HG03280 (cell line): ENCODE results near the gene ARHGAP27.
A peak's percentile ranks its signal among the peaks of the same experiment; 100 is the strongest.
"Not testable (repeated sequence)": the region's sequence is repeated elsewhere in the genome, so short reads cannot be mapped to it uniquely, and the experiment has no call there.

ENCODE experiments used
- ATAC-seq: cut with Tn5 transposase; IDR thresholded peaks from one replicate; pipeline ENCODE4 v1.9.1; 2021; ENCODE audit warnings: mild to moderate bottlenecking, moderate library complexity; ENCODE audit not compliant: unreplicated experiment

The ARHGAP27 gene

GRCh38 chr17:45447650-45448049 is 15.0 kb upstream of the ARHGAP27 start:
- not testable (repeated sequence) for ATAC-seq

GRCh38 chr17:45446872-45447625 is 14.4 kb upstream of the ARHGAP27 start:
- ATAC-seq, result not testable (repeated sequence)

GRCh38 chr17:45445901-45446743 is 13.5 kb upstream of the ARHGAP27 start:
- ATAC-seq, result not testable (repeated sequence)

- ATAC-seq, result not testable (repeated sequence)
Observed at GRCh38 chr17:45444856-45445820, 12.5 kb upstream of the ARHGAP27 start.

GRCh38 chr17:45444301-45444700 is 11.6 kb upstream of the ARHGAP27 start:
- not testable (repeated sequence) for ATAC-seq

GRCh38 chr17:45443371-45444260 is 10.9 kb upstream of the ARHGAP27 start:
- not testable (repeated sequence) for ATAC-seq

- ATAC-seq, result no peak
Observed at GRCh38 chr17:45441526-45442310, 9.0 kb upstream of the ARHGAP27 start.

GRCh38 chr17:45440839-45441515 is 8.3 kb upstream of the ARHGAP27 start:
- peak; percentile 73 for ATAC-seq

- ATAC-seq, result no peak
Observed at GRCh38 chr17:45440161-45440778, 7.6 kb upstream of the ARHGAP27 start.

- ATAC-seq, result no peak
Observed at GRCh38 chr17:45438931-45439610, 6.4 kb upstream of the ARHGAP27 start.

GRCh38 chr17:45437465-45438283 is 5.0 kb upstream of the ARHGAP27 start:
- no peak for ATAC-seq

- ATAC-seq, result no peak
Observed at GRCh38 chr17:45436625-45437464, 4.2 kb upstream of the ARHGAP27 start.

GRCh38 chr17:45436161-45436560 is 3.5 kb upstream of the ARHGAP27 start:
- ATAC-seq, result no peak

GRCh38 chr17:45435481-45435880 is 2.8 kb upstream of the ARHGAP27 start:
- ATAC-seq, result no peak

- ATAC-seq, result no peak
Observed at GRCh38 chr17:45433159-45433535, 477 bp upstream of the ARHGAP27 start.
